CD4-positive, alpha-beta T cell treated with Interleukin-1 beta for 1 hour (primary cell): ENCODE data around the gene NEO1.
A peak's percentile ranks its signal among the peaks of the same experiment; 100 is the strongest.

ENCODE experiments used
- DNase-seq, 2 donors: peaks; one replicate each; pipeline ENCODE4 v3.0.0-alpha.2; 2020 to 2022

NEO1 gene

GRCh38 chr15:73051807-73052652, at the start of gene NEO1:
Gene NEO1 (plus strand): TSS chr15:73052463. CDS start chr15:73052676, 213 bp downstream.
- DNase-seq, result peak; percentile 83 to 89

GRCh38 chr15:73004462-73004861, 47.8 kb upstream of the NEO1 start:
- DNase-seq, result no peak

DNA sequence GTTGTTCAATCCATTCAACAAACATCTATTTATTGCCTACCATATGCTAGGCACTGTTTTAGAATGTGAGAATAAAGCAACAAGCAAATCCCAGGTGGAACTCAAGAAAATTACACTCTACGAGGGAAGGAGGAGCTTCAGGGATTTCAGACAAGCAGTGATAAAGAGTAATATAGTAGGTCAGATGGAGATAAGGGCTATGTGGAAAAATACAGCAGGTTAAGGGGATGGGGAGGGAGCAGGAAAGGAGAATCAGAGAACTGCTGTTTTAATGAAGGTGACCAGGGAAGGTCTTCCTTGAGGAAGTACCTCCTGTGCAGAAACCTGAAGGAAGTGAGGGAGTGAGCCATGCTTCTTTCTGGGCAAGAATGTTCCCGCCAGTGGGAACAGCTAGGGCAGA, 47.2 kb upstream of the NEO1 start:
- no peak for DNase-seq

GRCh38 chr15:73005446-73005845, 46.8 kb upstream of the NEO1 start:
- DNase-seq, result no peak

DNA sequence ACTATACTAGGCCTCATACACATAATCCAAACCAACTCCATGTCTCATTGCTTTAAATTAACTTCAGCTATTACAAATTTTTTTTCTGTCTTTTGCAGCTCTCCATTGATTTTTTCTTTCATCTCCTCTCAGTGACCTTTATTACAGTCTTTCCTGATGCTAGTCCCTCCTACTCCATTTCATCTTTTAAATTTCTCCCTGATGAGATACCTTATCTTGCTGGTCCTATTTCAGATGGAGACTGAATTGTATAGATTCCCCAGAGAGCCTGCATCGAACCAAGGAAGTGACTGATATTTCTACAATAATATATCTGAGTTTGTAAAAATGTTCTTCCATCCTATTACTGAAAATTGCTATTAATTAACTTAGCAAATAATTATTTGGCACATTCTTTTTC, 45.7 kb upstream of the NEO1 start:
- no peak for DNase-seq

- no peak for DNase-seq
Measured at GRCh38 chr15:73009066-73010056, 42.9 kb upstream of the NEO1 start.

- DNase-seq, result no peak
Measured at GRCh38 chr15:73010154-73011152, 41.8 kb upstream of the NEO1 start.

GRCh38 chr15:73014904-73015303, 37.4 kb upstream of the NEO1 start:
- DNase-seq, result no peak

DNA sequence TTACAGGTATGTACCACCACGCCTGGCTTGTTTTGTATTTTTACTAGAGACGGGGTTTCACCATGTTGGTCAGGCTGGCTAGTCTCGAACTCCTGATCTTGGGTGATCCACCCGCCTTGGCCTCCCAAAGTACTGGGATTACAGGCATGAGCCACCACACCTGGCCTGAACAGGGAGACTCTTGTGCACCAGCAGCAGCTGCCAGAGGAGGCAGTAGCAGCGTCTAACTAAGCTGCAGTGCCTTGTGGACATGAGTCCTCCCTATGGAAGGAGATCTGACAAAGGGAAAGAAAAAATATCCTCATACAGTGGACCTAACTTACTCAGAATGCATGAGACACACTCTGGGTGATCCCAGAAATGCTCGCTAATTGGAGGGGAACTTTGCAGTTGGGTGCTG, 36.8 kb upstream of the NEO1 start:
- DNase-seq, result no peak

GRCh38 chr15:73017987-73018386, 34.3 kb upstream of the NEO1 start:
- DNase-seq, result no peak

- no peak for DNase-seq
Measured at GRCh38 chr15:73019154-73019553, 33.1 kb upstream of the NEO1 start.

DNA sequence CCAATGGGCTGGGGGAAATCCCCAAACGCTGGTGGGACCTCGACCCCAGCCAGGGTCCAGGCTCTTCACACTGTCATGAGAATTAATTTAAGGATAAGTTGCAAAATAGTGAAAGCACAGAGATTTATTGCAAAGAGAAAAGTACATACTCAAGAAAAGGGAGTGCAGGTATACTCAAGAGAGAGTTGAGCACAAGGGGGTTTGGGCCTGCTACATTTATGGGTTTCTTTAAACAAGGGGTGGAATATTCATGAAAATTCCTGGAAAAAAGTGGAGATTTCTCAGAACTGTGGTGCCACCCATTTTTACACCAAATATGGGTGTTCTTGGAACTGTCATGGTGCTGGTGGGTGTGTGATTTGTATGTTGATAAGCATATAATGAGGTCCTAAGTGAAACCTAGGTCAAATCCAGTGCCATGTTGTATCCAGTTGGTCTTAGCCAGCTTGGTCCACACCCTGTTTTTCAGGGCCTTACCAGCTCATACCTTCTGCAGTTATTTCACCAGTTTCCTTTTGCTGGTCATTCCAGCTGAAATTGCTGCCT, 32.6 kb upstream of the NEO1 start:
- DNase-seq, result no peak

- no peak for DNase-seq
Measured at GRCh38 chr15:73021139-73021621, 31.1 kb upstream of the NEO1 start.

DNA sequence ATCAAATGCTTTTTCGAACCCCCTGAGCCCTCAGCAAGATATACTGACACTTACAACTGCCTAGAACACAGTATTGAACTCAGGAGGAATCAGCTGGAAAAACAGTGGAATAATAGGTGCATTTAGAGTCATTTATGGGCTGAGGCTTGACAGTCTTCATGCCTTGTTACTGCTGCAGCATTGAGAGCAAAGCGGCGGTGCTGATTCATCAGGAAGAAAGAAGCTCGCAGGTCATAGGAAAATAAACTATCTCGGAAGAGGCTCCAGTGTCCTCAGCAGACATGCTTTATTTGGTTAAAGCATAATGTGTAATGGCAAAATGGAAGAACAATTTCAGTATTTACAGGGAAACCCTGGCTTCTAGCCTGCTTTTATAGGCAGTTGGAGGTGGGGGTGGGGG, 30.1 kb upstream of the NEO1 start:
- no peak for DNase-seq

DNA sequence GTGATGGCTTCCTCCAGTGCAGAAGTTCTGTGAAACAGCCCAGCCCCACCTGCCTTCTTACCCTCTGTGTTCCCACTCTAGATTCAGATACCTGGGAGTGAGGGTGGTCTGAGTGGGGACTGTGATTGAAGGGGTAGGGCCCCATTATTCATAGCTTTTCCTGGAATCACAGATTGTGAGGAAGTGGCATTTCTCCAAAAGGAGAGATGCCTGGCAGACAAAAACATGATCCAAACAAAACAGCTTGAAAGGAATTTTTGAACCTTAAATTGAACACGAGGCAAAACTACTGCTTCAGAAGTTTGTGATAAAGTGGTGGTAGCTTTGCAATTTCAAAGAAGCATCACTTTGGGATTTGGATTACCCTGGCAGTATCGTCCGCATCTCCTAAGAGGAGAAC, 29.2 kb upstream of the NEO1 start:
- DNase-seq, result no peak

- DNase-seq, result no peak
Measured at GRCh38 chr15:73024168-73024567, 28.1 kb upstream of the NEO1 start.

DNA sequence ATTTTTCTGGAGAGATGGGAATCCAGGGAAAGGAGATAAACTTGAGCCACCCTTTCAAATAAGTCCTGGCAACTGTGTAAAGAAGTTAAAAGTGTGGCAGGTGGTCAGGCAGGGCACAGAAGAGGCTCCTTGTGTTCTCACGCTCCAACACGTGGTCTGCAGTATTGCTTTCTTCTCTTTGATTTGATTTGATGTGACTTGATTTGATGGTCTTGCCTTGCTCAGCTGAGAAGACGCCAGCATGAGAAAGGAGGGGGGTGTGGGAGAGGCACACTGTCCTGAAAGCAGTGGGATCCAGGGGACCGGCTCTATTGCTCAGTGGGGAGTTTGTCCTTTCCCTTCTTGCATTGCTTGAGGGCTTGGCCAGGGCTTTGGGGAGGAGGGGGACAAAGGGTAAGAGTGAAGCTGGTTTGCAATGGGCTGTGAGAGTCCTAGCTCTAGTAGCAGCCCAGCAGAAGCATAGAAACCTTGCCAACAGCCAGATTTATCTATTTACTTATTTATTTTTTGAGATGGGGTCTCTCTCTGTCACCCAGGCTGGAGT, 25.7 kb upstream of the NEO1 start:
- no peak for DNase-seq

- DNase-seq, result no peak
Measured at GRCh38 chr15:73028031-73028430, 24.2 kb upstream of the NEO1 start.

DNA sequence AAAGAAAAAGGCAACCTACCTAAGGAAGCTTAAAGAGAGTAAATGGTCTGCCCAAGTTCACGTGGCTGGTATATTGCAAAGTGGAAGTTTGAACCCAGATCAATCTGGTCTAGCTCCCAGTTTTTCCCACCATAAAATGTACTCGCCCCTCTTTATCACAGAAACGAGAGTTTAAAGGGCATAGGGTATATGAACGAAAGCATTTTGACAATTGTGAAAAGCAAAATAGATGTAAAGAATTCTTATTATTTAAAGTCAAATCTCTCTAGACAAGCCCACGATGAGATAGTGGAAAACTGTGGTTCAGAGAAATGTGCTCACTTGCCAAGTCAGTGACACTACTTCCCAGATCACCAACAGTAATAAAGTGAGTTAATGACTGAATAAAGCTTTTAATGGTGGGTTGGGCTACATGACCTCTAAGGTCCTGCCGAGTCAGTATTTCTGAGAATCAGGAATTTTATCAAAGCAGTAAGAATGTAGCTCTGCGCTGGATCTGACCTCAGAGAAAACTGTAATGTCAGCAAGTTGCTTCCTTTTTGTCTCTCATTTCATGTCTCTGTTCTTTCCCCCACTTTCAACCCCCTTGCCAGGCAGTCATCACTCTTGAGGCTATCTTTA, 23.3 kb upstream of the NEO1 start:
- DNase-seq, result no peak

- DNase-seq, result no peak
Measured at GRCh38 chr15:73030122-73030679, 22.1 kb upstream of the NEO1 start.

- DNase-seq, result no peak
Measured at GRCh38 chr15:73031648-73032047, 20.6 kb upstream of the NEO1 start.
